HG02870 (cell line): Measurements from ENCODE around the gene PGLYRP3.
"Not testable (repeated sequence)": the region's sequence is repeated elsewhere in the genome, so short reads cannot be mapped to it uniquely, and the experiment has no call there.

Source experiments
- ATAC-seq: cut with Tn5 transposase; IDR thresholded peaks from one replicate; pipeline ENCODE4 v1.9.1; 2021; ENCODE audit warnings: mild to moderate bottlenecking, moderate library complexity; ENCODE audit not compliant: unreplicated experiment

PGLYRP3 gene

DNA sequence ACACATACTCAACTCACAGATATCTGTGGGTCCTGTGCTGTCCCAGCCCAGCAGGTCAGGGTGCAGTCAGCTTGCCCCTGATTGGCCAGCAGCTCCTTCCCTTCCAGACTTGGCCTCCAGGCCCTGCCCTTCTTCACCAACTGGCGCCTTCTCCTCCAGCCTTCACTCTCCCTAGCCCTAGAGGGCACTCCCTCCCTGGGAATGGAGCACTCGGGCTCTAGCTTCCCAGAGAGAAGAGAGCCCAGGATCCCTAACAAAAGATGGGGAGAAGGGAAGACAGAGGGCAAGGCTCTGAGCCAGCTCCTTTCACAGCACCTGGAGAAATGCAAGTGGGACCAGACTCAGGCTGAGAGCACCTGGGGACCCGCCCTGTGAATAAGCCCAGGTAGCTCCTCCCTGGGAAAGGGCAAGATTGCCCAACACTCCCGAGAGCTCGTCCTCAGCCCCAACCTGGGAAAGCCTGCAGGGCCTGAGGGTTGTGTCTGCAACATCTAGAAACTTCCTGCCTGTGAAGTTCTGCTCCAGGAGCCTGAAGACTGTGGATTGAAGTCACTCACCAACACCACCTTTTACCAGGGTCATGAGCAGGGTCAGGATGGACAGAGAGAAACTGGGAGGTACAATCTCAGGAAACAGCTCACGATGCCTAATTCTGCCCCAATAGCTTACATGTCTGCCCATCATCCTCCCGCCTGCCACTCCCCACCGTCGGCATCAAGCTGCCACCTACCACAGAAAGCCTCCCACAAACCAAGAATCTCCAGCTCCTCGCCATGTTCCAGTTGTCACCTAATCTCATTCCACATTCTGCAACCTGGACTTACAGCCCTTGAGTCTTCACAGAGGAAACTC lies 36.0 kb upstream of the PGLYRP3 start, which contains the start of gene PGLYRP4:
PGLYRP4 (minus strand) TSS at position 331 of the 852 bp plus-strand sequence. CDS start 909 bp downstream, outside the sequence.
- no peak for ATAC-seq

- no peak for ATAC-seq
Observed at GRCh38 chr1:153347856-153348255, 35.1 kb upstream of the PGLYRP3 start.

DNA sequence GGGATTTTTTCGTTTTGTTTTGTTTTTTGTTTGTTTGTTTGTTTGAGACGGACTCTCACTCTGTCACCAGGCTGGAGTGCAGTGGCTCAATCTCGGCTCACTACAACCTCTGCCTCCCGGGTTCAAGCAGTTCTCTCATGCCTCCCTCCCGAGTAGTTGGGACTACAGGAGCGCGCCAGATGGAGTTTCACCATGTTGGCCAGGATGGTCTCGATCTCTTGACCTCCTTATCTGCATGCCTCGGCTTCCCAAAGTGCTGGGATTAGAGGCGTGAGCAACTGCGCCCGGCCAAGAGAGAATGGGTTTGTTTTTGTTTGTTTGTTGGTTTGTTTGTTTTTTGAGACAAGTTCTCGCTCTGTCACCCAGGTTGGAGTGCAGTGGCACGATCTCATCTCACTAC lies 34.3 kb upstream of the PGLYRP3 start:
- not testable (repeated sequence) for ATAC-seq

DNA sequence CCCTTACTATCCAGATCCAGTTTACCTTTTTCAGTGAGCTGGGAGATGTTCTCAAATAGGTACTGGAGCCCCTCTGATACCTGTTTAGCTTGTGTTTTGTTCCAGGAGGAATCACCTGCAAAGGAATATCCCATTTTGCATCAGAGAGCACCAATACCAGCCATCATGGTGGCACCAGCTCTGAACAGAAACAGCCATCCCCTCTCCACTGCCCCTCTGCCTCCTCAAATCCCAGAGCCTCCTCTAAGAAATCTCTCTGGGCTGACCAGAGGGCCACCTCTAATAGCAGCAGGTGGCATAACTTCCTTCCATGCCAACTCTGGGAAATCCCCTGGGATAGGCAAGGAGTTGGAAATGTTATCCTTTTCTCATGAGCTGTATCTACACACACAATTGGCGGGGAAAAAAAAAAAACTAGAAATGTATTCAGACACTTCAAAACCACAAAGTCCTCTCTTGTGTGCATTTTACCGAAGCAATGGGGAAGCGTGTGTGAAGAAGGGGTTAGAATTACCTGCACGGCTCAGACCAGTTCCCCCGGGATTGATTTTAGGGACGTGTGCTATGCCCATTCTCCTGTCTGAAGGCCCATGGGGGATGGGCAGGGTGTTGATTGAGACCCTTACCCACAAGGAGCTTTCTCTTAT lies 33.4 kb upstream of the PGLYRP3 start:
- no peak for ATAC-seq

DNA sequence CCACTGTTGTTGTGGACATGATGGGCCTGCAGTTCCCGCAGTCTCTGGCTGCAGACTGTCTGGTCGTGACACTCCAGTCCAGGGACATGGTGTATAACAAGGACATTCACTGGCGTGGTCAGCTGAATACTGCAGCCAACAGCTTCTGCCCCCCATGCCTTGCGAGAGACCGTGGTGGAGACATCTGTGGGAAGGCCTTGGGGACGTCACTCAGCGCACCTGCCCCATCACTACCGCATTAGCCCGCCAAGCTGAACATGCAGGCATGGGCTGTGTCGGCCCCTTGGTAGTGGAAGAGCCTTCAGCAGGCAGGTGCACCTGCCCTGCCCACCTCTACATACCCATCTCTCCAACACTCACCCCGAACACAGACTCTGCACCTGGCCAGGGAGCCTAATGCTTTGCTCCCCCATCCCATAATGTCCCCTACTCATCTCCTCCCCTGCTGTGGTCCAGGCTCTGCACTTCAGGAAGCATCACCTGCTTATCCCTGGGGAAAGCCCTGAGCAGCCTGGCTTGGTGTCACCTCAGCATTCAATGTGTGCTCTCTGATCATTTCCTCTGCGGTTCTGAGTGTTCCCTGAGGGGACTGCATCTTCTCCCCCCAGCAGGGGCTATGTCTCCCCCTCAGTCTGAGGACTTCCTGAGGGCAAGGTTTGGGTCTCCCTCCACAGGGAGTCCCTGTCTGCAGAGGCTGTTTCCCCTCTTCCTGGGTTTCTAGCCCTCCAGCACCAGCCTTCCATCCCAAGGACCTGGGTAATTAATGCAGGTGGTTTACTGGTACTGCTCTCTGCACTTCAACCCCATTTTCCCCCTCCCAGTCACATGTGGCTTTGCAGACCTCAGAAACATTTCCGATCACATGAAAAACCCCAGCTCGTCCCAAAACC lies 32.7 kb upstream of the PGLYRP3 start:
- no peak for ATAC-seq

GRCh38 chr1:153344718-153345025 lies 31.9 kb upstream of the PGLYRP3 start:
- ATAC-seq, result no peak

DNA sequence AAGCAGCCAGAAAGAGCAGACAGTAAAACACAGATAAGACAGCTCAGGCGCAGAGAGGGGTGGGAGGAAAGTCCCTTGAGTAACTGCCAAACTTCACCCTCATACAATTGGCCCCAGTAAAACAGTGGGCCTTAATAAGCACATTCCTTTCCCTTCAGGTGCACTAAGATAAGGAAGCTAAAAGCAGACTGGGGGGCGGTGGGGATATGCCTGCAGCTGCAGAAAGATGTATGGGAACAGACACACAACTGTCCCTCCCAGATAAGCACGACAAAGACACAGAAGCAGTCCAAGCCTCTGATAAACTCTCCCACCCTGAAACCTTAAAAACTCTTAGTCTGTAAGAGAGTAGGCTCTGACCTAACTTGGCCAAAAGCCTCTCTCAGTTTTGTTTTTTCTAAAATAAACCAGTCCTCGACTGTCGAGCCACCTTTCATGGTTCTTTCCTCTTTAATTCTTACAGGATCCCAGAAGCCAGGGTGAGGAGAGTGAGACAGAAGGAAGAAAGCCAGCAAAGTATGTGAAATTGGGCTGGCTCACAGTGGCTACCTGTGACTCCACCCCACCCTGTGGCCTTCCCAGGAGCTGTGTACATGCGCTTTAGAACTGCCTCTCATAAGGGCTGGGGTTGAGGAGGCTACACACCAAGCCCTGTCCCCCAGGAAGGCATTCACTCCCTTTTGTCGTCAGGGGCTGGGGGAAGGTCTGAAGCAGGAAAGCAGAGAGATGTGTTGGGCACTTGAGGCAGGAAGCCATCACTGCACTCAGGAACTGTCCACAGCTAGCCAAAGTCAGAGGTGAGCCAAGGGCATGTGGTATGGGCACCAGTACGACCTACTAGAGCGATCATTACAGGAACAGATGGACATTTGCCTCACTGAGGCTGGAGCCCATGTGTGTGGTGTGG lies 31.3 kb upstream of the PGLYRP3 start:
- no peak for ATAC-seq

GRCh38 chr1:153343040-153343681 lies 30.4 kb upstream of the PGLYRP3 start:
- no peak for ATAC-seq

GRCh38 chr1:153342178-153342577 lies 29.4 kb upstream of the PGLYRP3 start:
- no peak for ATAC-seq

- ATAC-seq, result no peak
Observed at GRCh38 chr1:153341431-153341934, 28.7 kb upstream of the PGLYRP3 start.

GRCh38 chr1:153340356-153340755 lies 27.6 kb upstream of the PGLYRP3 start:
- ATAC-seq, result no peak

DNA sequence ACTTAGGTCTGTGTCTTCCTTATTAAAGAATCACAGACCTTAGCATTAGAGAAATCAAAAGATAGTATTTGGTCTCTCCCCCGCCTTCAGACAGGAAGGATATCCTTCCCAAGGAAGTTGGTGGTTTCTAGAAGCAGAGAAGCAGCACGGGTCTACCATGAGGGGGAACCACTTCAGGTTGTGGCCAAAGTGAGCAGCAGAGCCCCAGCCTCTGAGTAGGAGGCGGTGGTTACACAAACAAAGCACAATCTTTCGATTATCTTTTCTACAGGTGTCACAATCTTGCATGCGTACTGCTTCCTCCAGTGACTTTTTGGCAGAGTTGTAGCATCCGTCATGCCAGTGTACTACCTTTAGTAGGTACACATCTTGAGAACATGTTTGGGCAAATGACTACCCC lies 27.1 kb upstream of the PGLYRP3 start:
- no peak for ATAC-seq

DNA sequence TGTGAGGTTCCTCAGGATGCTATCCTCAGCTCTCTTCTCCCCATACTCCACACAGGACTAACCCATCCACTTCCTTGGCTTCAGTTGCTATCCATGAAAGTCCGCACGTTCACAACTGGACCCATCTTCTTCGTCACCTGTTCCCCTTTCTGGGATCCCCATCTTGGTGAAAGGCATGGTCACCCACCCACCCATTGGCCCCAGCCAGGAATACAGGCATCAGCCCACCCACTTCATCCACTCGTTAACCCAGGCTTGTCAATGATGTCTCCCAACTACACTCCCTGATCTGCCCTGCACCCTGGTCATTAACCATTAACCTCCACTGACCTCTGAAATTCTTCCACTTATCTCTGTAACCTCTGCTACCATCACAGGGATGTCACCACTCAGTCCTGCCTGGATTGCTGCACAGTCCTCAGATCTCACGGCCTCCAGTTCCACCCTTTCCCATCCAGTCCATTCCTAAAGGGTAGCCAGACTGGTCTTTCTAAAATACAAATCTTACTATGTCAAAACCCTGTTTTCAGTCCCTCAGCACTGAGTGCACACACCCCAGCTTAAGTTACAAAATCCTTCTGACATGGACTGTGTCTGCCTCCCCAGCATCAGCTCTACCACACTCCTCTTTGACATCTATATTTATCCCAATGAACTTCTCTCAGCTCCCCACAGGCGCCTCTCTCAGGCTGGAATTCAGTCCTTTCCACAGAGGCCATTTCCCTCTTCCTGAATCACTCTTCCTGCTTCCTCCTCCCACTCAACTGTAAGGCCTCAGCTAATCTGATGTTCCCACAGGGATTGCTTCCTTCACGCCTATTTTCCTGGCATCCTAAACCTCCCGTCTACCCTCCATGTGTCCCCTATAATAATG lies 25.5 kb upstream of the PGLYRP3 start:
- no peak for ATAC-seq

- ATAC-seq, result no peak
Observed at GRCh38 chr1:153336650-153337049, 23.9 kb upstream of the PGLYRP3 start.

GRCh38 chr1:153333902-153334301 lies 21.1 kb upstream of the PGLYRP3 start:
- no peak for ATAC-seq

GRCh38 chr1:153324912-153325311 lies 12.2 kb upstream of the PGLYRP3 start:
- ATAC-seq, result no peak

- no peak for ATAC-seq
Observed at GRCh38 chr1:153322568-153322967, 9.8 kb upstream of the PGLYRP3 start.

- not testable (repeated sequence) for ATAC-seq
Observed at GRCh38 chr1:153318145-153318544, 5.4 kb upstream of the PGLYRP3 start.

DNA sequence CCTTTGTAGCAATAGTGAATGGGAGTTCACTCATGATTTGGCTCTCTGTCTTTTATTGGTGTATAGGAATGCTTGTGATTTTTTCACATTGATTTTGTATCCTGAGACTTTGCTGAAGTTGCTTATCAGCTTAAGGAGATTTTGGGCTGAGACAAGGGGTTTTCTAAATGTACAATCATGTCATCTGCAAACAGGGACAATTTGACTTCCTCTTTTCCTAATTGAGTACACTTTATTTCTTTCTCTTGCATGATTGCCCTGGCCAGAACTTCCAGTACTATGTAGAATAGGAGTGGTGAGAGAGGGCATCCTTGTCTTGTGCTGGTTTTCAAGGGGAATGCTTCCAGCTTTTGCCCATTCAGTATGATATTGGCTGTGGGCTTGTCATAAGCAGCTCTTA lies 3.3 kb upstream of the PGLYRP3 start:
- ATAC-seq, result not testable (repeated sequence)
